NCI-H510A treated with DMSO at 0.1 percent for 48 hours (cell line): ENCODE results near the gene DRD3.

Experiments
- DNase-seq: peaks from one replicate; lab custom pipeline; 2025; lab: John Stamatoyannopoulos, UW

Gene DRD3

GRCh38 chr3:114179575-114179974, 723 bp upstream of the DRD3 start:
- peak; percentile 23 for DNase-seq

DNA sequence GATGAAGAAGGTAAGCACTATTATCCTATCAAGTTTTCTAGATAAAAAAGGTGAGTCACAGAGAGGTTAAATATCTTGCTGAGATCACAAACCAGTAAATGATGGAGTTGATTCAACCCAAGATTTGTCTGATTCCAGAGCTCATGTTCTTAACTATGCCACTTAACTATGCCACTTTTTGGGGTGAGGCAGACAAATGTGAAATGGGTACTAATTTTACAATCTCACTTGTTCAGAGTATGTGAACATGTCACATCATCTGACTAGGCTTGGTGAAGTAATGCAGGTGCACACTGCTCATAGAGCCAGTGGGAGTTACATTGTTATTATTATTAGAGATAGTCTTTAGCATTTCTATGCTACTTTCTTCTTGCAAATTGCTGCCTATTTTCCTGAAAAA, 2.0 kb downstream of the DRD3 start:
- DNase-seq, result no peak

GRCh38 chr3:114176487-114176886, 2.4 kb downstream of the DRD3 start:
- no peak for DNase-seq

- DNase-seq, result no peak
Observed at GRCh38 chr3:114175204-114175987, 3.5 kb downstream of the DRD3 start.

GRCh38 chr3:114171677-114172076, 7.2 kb downstream of the DRD3 start:
- no peak for DNase-seq

DNA sequence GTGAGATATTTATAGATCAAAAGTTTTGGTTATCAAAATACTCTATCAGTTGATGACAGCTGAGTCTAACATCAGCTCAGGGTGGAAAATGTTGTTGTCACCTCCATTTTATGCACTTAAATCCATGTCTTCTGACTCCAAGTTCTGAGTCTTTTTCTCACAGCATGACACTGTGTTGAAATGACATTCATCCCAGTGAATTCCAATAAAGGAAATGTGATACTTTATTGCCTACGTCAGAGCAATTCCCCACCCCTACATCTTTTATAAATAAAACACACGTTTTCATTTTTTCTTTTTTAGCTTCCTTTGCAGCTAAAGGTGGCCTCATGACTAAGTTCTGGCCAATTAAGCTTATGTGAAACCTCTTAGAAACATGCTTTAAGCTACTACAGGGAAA, 10.7 kb downstream of the DRD3 start:
- DNase-seq, result no peak

GRCh38 chr3:114157321-114157720, 21.5 kb downstream of the DRD3 start:
- DNase-seq, result no peak

DNA sequence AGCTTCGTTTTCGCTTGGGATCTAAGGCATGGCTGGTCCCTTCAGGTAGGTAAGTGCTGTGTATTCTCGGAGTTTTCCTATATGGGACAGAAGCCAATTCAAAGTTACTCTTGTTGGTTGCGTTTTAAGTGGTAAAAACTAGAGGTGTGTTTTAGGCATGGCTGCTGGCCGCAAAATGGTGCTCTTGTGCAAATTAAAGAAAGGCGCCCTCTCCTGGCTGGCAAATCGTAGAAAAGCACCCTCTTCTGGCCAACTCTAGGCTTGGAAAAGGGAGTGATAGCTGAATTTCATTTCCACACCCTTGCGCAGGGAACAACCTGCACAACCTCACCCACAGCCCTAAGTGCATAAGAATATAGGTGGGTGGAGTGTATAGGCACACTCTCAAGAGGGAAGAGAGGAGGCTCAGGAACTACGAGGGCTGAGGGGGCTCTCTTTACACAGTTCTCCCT, 23.5 kb downstream of the DRD3 start:
- DNase-seq, result no peak

DNA sequence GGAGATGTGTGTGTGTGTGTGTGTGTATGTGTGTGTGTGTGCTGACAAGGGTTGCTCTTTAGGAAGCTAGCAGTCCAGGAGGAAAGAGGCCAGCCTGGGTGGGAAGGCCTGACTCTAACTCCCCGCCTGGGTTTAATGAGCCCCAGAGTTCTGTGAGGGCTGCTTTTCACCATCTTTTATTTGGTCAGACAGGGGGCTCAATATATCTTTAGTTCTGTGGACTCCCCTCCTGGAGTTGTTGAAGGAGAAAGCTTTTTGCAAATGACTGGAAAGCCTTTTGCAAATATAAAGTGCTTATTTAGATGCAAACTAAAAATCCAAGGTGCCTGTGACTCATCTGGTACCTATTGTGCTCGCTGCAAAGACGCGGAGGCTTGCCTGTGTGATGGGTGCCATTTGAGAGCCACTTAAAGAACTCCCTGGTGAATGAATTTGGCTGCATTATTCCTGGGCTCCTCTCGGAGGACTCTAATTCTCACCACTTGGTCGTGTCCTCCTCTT, 24.5 kb downstream of the DRD3 start:
- DNase-seq, result no peak

DNA sequence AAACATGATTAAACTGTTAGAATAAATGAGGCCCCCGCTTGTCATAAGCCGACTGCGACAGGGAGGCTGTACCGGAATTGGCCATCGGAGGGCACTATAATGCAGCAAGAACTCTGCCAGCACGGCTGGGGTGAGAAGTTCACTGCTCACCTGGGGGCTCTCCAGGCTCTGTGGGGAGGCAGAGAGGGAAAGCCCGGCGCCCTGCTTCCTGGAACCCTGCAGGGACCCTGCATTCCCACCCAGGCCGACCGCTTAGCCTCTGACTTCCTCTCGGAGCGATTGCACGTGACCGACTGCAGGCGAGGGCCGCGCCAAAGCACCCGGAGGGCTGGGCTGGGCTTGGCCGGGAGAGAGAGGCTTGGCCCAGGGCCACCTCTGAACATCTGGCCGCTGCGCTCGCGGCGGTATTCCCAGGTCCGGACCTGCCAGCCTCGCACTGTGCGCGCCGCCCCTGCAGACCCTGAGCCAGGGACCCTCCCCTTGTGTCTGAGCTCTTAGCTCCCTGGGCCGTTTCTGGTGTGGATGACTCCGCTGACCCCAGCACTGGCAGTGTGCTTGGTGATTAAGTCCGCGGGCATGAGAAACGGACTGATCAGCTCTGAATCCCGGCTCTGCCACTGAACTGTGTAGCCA, 26.2 kb downstream of the DRD3 start:
- peak; percentile 45 for DNase-seq

- DNase-seq, result no peak
Observed at GRCh38 chr3:114151091-114151490, 27.8 kb downstream of the DRD3 start.

DNA sequence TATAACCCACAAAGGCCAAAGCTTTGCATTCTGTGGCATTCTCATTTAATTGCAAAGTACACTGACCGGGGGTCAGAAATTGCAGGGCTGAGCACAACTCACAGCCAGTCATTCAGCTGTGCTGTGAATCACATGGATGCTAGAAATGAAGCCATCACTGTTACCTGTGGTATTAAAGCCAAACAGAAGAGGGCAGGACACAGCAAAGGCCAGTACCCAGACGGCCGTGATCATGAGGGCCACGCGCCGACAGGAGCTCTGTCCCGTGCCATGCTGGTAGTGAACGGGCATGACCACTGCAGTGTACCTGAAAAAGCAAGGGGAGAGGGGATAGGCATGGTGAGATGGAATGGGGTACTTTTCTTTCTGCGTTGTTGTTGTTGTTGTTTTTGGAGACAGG, 31.6 kb downstream of the DRD3 start:
- DNase-seq, result no peak

GRCh38 chr3:114144909-114145688, 33.8 kb downstream of the DRD3 start:
- no peak for DNase-seq

GRCh38 chr3:114143817-114144216, 35.0 kb downstream of the DRD3 start:
- DNase-seq, result no peak

DNA sequence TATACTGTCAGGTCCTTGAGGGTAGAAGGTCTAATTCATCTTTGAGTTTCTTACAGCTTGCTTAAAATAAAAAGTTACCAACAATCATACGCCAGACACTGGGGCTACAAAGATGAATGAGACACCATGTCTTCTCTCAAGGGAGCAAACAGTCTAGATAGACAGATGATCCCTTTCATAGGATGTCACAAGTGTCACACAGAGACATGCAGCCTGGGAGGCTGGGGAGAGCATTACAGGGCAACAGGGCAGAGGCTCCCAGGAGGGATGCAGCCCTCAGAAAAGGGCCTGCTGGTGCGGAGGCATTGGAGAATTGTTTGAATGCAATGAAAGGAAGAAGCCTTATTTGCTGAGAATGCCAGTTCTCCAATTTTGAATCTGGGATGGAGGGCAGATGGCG, 39.0 kb downstream of the DRD3 start:
- DNase-seq, result no peak

- no peak for DNase-seq
Observed at GRCh38 chr3:114133947-114134346, 44.9 kb downstream of the DRD3 start.

GRCh38 chr3:114132500-114132899, 46.4 kb downstream of the DRD3 start:
- DNase-seq, result no peak

- DNase-seq, result no peak
Observed at GRCh38 chr3:114128826-114129225, 50.0 kb downstream of the DRD3 start.

DNA sequence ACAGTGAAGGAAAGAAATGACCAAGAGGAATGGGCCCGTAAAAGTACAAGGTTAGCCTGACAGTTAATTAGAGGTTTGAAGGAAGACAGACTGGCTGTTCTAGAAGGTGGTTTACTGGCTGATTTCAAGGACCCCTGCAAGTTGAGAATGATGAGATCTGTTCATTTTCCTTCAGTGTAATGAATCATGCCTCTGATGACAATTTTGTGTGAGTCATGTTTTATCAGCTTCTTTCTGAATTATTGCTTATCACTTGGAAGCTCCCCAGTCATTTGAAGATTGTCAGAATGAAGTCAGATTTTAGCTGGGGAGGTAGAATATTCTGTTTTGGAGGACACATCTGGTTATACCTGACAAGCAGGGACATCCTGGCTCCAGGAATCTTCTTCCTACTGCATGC, 50.6 kb downstream of the DRD3 start:
- DNase-seq, result no peak

DNA sequence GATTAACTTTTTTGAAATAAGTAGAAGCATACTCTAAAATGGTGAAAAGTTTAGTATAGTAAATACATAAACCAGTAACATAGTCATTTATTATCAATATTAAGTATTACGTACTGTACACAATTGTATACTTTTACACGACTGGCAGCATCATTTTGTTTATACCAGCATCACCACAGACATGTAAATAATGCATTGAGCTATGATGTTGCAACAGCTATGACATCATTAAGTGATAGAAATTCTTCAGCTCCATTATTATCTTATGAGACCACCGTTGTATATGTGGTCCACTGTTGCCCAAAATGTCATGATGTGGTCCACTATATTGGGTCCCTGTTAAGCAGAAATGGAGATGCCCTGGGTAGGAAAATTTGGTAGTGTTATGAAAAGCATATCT, 51.3 kb downstream of the DRD3 start:
- no peak for DNase-seq

DNA sequence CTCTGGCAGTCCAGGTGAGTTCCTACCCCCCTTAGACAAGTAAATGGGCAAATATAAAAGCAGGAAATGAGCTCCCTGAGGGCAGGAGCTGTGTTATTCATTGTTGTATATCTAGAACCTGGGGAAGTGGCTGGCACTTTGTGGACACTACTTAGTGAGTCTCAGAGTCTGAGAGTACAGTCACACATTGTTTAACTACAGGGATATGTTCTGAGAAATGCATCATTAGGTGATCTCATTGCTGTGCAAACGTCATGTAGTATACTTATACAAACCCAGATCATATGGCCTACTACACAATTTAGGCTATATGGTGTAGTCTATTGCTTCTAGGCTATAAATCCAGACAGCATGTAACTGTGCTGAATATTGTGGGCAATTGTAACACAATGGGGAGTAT, 52.4 kb downstream of the DRD3 start:
- no peak for DNase-seq

- DNase-seq, result no peak
Observed at GRCh38 chr3:114122027-114122709, 56.7 kb downstream of the DRD3 start.
